ENCODE data around the gene NR4A1. TPM values are rescaled to one million over a fixed set of nuclear protein-coding genes. Genes with fewer than 3 reads are reported as not detected.

The NR4A1 gene
- total RNA-seq, 1 experiment from 2014 or later = 12.5 TPM

DNA sequence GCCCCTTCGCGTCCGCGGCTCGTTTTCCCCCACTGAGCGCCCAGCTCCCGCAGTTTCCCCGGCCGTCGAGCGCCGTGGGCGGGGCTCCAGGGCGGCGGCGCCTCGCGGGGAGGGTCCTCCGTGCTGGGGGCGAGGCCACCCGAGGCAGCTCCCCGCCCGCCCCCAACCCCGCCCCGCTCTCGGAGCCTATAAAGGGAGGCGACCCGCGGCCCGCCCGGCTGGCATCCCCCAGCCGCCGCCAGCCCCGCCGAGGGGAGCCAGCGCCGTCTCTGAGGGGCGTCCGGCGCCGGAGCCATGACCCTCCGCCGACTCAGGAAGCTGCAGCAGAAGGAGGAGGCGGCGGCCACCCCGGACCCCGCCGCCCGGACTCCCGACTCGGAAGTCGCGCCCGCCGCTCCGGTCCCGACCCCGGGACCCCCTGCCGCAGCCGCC, 44.5 kb upstream of the NR4A1 start, which contains the start of gene TAMALIN:
TSS of gene TAMALIN (plus strand) at position 221 of the 432 bp plus-strand sequence. CDS start at position 295, 74 bp downstream.
- intact Hi-C loops (cut with micrococcal nuclease; ENCODE audit: unreplicated experiment) = loop anchor here (5.0 kb wide), 1 partner anchor 116 kb away; no protein-coding TSS in a partner anchor
- DNase-seq (ENCODE audit: low spot score) = peak; percentile 83
- Histone ChIP-seq H3K36me3 (ENCODE audit: insufficient read depth, low read length, poor library complexity, severe bottlenecking) (no peaks in the 10 kb centered on the region), H3K27ac (ENCODE audit: low read depth, low read length, poor library complexity, severe bottlenecking) (peak within 1 kb of the TSS; percentile 63), H3K4me3 (ENCODE audit: low read depth, low read length, poor library complexity, severe bottlenecking) (peak within 1 kb of the TSS; percentile 80), H3K27me3 (replicated peaks; ENCODE audit: insufficient read depth, low read depth, low read length, poor library complexity) (no peaks in the 10 kb centered on the region), H3K4me1 (ENCODE audit: insufficient read depth, low read length, poor library complexity, severe bottlenecking) (peaks cover 26% of the 10 kb centered on the region), H3K9me3 (ENCODE audit: low read depth, low read length, poor library complexity, severe bottlenecking) (no peaks in the 10 kb centered on the region)
- TF ChIP-seq EZH2 (IDR thresholded peaks at IDR 0.05; ENCODE audit: borderline replicate concordance, low read depth, low read length, poor library complexity, severe bottlenecking) = no peak
- TF ChIP-seq, protein P1, sequence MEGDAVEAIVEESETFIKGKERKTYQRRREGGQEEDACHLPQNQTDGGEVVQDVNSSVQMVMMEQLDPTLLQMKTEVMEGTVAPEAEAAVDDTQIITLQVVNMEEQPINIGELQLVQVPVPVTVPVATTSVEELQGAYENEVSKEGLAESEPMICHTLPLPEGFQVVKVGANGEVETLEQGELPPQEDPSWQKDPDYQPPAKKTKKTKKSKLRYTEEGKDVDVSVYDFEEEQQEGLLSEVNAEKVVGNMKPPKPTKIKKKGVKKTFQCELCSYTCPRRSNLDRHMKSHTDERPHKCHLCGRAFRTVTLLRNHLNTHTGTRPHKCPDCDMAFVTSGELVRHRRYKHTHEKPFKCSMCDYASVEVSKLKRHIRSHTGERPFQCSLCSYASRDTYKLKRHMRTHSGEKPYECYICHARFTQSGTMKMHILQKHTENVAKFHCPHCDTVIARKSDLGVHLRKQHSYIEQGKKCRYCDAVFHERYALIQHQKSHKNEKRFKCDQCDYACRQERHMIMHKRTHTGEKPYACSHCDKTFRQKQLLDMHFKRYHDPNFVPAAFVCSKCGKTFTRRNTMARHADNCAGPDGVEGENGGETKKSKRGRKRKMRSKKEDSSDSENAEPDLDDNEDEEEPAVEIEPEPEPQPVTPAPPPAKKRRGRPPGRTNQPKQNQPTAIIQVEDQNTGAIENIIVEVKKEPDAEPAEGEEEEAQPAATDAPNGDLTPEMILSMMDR (conservative IDR thresholded peaks at IDR 0.05; ENCODE audit: low read depth, low read length) = no peak
- POLR2A ChIA-PET (ENCODE audit: low non-redundant PET) = interaction anchor here (0.5 to 0.6 kb wide), 4 partner anchors 16 to 1969 kb away, joined by 4 to 23 read pairs (median 6); no protein-coding TSS in a partner anchor
- no TSS peak for BruUV-seq (replicated peaks)
- CTCF ChIA-PET = interaction anchor here (1.2 to 2.0 kb wide), 4 partner anchors 14 to 115 kb away, joined by 3 to 11 read pairs (median 7); no protein-coding TSS in a partner anchor

DNA sequence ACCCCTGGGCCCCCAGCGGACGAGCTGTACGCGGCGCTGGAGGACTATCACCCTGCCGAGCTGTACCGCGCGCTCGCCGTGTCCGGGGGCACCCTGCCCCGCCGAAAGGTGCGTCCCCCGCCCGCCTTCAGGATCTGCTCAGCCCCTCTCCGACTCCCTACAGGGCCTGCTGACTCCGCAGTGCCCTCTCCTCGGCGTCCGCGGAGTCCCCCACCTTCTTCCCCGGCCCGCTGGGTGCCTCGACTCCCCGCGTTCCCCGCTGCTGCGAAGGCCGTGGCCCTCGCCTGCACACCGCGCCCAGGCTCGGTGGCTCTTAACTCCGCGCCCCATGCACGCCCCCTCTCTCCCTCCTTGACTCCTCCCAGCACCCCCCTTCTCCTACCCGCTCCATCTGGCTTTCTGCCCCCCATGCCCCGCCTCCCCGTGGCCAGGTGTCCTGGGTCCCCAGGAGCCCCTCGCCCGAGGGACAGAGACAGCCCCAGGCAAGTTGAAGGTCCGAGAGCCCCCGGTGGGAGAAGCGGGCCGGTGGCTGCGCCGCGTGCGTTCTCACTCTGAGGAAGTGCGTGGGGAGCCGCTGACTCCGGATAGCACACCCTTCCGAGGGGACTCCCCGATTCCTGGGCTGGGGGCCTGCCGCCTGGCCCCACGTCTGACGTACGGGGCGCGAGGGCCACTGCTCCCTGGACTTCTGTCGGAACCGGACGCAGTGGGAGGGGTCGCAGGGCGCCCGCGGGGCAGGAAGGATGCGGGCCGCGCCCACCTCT, 43.9 kb upstream of the NR4A1 start:
- Histone ChIP-seq H3K4me3 (ENCODE audit: low read depth, low read length, poor library complexity, severe bottlenecking) (peak overlapping the region; percentile 80), H3K9me3 (ENCODE audit: low read depth, low read length, poor library complexity, severe bottlenecking) (no peaks in the 10 kb centered on the region)

DNA sequence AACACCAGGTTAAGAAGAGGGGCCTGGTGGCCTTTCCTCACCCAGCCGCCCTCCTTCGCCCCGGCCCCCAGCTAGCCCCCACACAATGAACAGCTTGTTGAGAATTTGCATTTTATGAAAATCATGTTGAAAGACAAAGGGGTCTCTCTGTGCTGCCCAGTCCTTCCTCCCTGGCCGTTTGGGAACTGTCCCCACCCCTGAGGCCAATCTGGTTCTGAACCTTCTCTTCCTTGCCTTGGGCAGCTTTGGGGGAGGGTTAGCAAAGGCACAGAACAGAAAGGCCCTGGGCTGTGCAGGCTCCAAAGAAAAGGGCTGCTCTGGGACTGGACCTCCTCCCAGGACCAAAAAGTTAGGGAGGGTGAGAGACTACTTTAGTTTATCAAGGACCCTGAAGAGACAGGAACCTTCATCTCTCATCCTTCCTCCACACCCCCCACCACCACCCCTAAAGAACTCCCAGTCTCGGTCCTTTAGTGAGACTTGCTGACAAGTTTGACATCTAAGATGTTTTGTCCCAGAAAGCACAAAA, 43.2 kb upstream of the NR4A1 start:
- no peaks in the 10 kb centered on the region for H3K9me3 ChIP-seq (ENCODE audit: low read depth, low read length, poor library complexity, severe bottlenecking)
- H3K4me3 ChIP-seq (ENCODE audit: low read depth, low read length, poor library complexity, severe bottlenecking) = peak overlapping the region; percentile 80
- no peaks in the 10 kb centered on the region for H3K27me3 ChIP-seq (replicated peaks; ENCODE audit: insufficient read depth, low read depth, low read length, poor library complexity)
- H3K4me1 ChIP-seq (ENCODE audit: insufficient read depth, low read length, poor library complexity, severe bottlenecking) = peaks cover 26% of the 10 kb centered on the region
- DNase-seq (ENCODE audit: low spot score) = no peak
- TF ChIP-seq EZH2 (IDR thresholded peaks at IDR 0.05; ENCODE audit: borderline replicate concordance, low read depth, low read length, poor library complexity, severe bottlenecking) = no peak
- TF ChIP-seq, protein P1 (conservative IDR thresholded peaks at IDR 0.05; ENCODE audit: low read depth, low read length) = no peak
- no TSS peak for BruUV-seq (replicated peaks)
- no peak overlapping the region for H3K27ac ChIP-seq (ENCODE audit: low read depth, low read length, poor library complexity, severe bottlenecking)
- intact Hi-C loops (cut with micrococcal nuclease; ENCODE audit: unreplicated experiment) = loop anchor here (5.0 kb wide), 1 partner anchor 114 kb away; no protein-coding TSS in a partner anchor
- ChIA-PET CTCF (interaction anchor here (0.6 kb wide), 1 partner anchor 56 kb away, joined by 3 read pairs; no protein-coding TSS in a partner anchor), POLR2A (ENCODE audit: low non-redundant PET) (no interaction called here)
- no peaks in the 10 kb centered on the region for H3K36me3 ChIP-seq (ENCODE audit: insufficient read depth, low read length, poor library complexity, severe bottlenecking)

More for the DNA sequence above, 43.9 kb upstream of the NR4A1 start:
- DNase-seq (ENCODE audit: low spot score) = peak; percentile 34
- TF ChIP-seq, protein P1 (conservative IDR thresholded peaks at IDR 0.05; ENCODE audit: low read depth, low read length) = no peak
- TF ChIP-seq EZH2 (IDR thresholded peaks at IDR 0.05; ENCODE audit: borderline replicate concordance, low read depth, low read length, poor library complexity, severe bottlenecking) = no peak
- intact Hi-C loops (cut with micrococcal nuclease; ENCODE audit: unreplicated experiment) = loop anchor here (5.0 kb wide), 1 partner anchor 115 kb away; no protein-coding TSS in a partner anchor
- Histone ChIP-seq H3K27ac (ENCODE audit: low read depth, low read length, poor library complexity, severe bottlenecking) (peak overlapping the region; percentile 63), H3K36me3 (ENCODE audit: insufficient read depth, low read length, poor library complexity, severe bottlenecking) (no peaks in the 10 kb centered on the region), H3K4me1 (ENCODE audit: insufficient read depth, low read length, poor library complexity, severe bottlenecking) (peaks cover 26% of the 10 kb centered on the region), H3K27me3 (replicated peaks; ENCODE audit: insufficient read depth, low read depth, low read length, poor library complexity) (no peaks in the 10 kb centered on the region)
- no TSS peak for BruUV-seq (replicated peaks)
- POLR2A ChIA-PET (ENCODE audit: low non-redundant PET) = interaction anchor here (0.5 kb wide), 1 partner anchor 1969 kb away, joined by 23 read pairs; no protein-coding TSS in a partner anchor
- CTCF ChIA-PET = interaction anchor here (1.2 to 2.0 kb wide), 4 partner anchors 14 to 114 kb away, joined by 3 to 11 read pairs (median 7); no protein-coding TSS in a partner anchor

Data from A673 (cell line).